ENCODE results near the gene CDHR5.

Gene CDHR5

GRCh38 chr11:609341-609811 is 15.4 kb downstream of the CDHR5 start:
- no peak for DNase-seq

GRCh38 chr11:608791-609251 is 15.9 kb downstream of the CDHR5 start:
- DNase-seq, result no peak

- no peak for DNase-seq
Observed at GRCh38 chr11:607971-608659, 16.6 kb downstream of the CDHR5 start.

- DNase-seq, result no peak
Observed at GRCh38 chr11:607020-607780, 17.6 kb downstream of the CDHR5 start.

- no peak for DNase-seq
Observed at GRCh38 chr11:606245-606644, 18.5 kb downstream of the CDHR5 start.

GRCh38 chr11:605286-606129 is 19.2 kb downstream of the CDHR5 start:
- DNase-seq, result no peak

GRCh38 chr11:603154-603553 is 21.6 kb downstream of the CDHR5 start:
- DNase-seq, result no peak

GRCh38 chr11:601573-602245 is 23.0 kb downstream of the CDHR5 start:
- DNase-seq, result no peak

GRCh38 chr11:598005-598680 is 26.6 kb downstream of the CDHR5 start:
- no peak for DNase-seq

- DNase-seq, result no peak
Observed at GRCh38 chr11:597166-597725, 27.5 kb downstream of the CDHR5 start.

GRCh38 chr11:596374-596773 is 28.4 kb downstream of the CDHR5 start:
- DNase-seq, result no peak

- DNase-seq, result no peak
Observed at GRCh38 chr11:595400-595799, 29.4 kb downstream of the CDHR5 start.

- DNase-seq, result no peak
Observed at GRCh38 chr11:593347-593746, 31.4 kb downstream of the CDHR5 start.

- DNase-seq, result no peak
Observed at GRCh38 chr11:592918-593317, 31.8 kb downstream of the CDHR5 start.

GRCh38 chr11:592501-592900 is 32.3 kb downstream of the CDHR5 start:
- no peak for DNase-seq

- no peak for DNase-seq
Observed at GRCh38 chr11:590997-591396, 33.8 kb downstream of the CDHR5 start.

GRCh38 chr11:589798-590197 is 35.0 kb downstream of the CDHR5 start:
- DNase-seq, result no peak

- DNase-seq, result no peak
Observed at GRCh38 chr11:587978-588380, 36.8 kb downstream of the CDHR5 start.

- no peak for DNase-seq
Observed at GRCh38 chr11:587546-587945, 37.2 kb downstream of the CDHR5 start.

GRCh38 chr11:586376-587316 is 38.1 kb downstream of the CDHR5 start:
- DNase-seq, result no peak

GRCh38 chr11:584287-584686 is 40.5 kb downstream of the CDHR5 start:
- DNase-seq, result no peak

Data from RPMI8226 (cell line).